Stimulated activated CD4-positive, alpha-beta T cell treated with anti-CD3 and anti-CD28 coated beads, Interleukin-4, amount 100 ng/mL, for 48 hours (primary cell): ENCODE measurements around the gene ANKRD34C.
A peak's percentile ranks its signal among the peaks of the same experiment; 100 is the strongest.

Source experiments
- DNase-seq, 2 donors: peaks; one replicate each; pipeline ENCODE4 v3.0.0-alpha.2; 2020; ENCODE audit warnings: low read depth in 2 of 2

ANKRD34C gene

DNA sequence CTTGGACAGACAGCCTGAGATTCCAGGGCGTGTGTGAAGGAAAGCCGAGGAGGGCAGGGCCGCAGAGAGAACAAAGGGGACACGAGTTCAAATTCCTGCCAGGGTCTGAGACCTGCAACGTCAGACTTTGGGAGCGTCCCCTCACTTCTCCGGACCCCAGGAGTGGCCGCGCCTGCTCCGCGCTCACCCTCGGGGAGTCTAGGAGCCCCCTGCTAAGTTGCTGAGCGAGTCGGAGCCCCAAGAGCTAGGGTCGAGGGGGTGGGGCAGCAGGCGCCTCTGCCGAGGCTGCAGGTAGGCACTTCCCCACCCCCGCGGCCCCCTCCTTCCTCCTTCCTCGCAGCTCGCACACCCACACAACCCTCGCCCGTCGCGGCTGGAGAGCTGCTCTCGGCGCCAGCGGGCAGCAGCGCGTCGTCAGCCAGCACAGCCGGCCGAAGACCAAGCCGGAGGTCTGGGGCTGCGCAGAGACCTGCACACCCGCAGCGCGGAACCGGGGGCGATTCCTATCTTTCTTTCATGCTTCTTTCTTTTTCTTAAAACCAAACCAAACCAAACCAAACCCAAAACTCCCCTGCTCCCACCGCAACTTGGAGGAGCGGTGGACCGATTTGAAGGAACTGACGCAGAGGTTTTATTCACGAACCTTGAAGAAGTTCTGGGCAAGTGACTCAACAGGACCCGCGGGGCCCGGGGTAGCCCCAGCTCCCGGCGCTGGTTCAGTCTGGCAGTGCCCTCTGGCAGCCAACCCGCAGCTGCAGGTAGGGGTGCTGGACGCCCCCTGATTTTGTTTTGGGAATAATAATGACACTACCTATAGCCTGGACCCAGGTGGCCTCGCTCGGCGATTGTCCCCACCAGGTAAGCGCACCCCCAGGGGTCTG is at the start of gene ANKRD34C:
Gene ANKRD34C, plus strand, starts transcription at position 352 of the 881 bp plus-strand sequence. CDS start 10,563 bp downstream, outside the sequence.
- DNase-seq: no peak

DNA sequence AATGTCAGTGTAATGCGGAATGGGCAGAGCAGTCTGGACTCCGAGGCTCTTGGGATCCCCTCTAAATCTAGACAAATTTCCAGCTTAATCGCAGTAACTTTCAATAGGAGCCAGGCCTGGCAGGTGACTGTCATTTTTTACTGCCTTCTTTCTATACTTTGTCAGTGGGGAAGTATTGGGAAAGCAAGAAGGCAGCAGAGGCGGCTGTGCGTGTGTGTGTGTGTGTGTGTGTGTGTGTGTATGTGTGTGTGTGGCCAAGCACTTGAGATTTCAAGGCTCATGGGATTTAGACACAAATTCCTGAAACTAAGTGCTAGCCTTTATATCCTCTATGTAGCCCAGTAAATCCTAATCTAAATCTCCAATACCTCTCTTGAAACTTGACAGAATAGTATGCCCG is 49.3 kb upstream of the ANKRD34C start:
- DNase-seq: no peak

DNA sequence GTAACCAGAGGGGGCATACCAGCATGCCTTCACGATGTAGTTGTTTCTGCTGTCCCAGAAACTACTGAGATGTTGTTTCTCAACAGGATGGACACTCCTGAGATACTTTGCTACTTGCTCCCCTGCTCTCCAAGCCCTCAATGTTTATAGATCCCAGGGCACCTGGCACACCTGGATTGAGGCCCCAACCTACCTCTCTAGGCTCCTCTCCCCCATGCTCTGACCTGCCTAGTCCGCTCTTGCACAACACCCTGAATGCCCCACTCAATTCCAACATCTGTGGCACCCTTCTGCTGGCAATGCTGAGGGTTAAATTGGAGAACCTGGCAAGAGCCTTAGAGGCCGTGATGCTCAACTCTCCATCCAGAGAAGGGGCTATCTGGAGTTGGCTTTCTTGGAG is 42.5 kb upstream of the ANKRD34C start:
- no peak for DNase-seq

DNA sequence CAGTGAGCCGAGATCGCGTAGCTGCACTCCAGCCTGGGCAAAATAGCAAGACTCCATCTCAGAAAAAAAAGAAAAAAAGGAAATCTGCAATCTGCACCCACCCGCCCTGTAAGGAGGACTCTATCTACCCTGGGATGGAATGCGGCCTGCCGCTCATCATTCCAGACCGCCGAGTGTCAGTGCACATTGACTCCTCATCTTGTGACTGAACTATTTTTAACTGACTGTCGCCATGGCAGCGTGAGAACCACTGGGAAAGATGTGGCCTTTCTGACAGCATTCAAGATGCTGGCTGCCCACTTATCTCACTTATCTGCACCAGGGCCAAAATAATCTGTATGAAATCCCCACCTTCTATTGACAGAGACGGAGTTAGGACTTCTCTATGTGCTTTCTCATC is 38.8 kb upstream of the ANKRD34C start:
- no peak for DNase-seq

DNA sequence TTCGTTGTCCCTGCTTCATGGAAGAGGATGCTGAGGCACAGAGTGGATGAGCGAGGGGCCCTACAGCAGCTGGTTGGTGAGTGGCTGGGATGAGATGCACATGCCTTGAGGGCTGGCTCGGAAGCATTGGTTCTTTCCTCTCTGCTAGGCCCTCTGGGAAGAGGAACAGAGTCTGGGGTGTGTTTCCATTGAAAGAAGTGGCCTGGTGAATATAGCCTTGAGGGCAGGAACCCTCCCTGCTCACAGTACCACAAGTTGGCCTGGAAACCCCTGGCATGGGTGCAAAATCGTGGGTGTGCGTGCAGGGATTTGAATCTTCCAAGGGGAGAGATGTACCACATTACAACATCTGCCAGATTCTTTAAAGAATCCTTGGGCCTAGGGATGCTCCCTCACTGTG is 37.6 kb upstream of the ANKRD34C start:
- no peak for DNase-seq

DNA sequence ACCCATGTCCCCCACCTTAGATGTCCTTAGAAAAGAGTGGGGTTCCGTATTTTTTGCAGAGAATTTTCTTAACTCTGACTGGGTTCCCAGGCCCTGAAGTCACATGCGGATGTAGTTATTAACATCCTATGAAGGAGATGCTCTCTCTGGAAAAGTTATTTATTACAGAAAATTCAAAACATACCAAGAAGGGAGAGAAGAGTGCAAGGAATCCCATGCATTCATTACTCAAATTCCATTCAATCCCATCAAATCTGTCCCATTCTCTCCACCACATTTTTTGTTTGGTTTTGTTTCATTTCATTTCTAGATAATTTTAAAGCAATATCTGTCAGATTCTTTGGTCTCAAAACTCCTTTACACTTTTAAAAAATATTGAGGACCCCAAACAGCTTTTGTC is 34.3 kb upstream of the ANKRD34C start:
- DNase-seq: no peak

DNA sequence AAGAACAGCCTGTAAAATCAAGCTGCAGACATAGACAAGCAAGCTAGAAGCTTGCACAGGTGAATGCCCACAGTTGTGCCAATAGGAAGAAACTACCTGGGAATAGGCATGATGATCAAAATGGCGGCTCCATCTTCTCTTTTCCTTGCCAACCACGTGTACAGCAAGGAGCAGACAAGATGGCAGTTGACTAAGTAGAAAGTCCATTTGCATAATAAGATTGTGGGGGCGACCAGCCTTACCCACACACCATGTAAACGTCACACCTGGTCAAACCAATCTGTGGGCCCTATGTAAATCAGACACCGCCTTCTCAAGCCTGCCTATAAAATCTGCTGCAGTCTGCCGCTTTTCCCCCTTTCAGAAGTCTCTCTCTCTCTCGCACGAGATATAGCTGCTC is 25.1 kb upstream of the ANKRD34C start:
- no peak for DNase-seq

DNA sequence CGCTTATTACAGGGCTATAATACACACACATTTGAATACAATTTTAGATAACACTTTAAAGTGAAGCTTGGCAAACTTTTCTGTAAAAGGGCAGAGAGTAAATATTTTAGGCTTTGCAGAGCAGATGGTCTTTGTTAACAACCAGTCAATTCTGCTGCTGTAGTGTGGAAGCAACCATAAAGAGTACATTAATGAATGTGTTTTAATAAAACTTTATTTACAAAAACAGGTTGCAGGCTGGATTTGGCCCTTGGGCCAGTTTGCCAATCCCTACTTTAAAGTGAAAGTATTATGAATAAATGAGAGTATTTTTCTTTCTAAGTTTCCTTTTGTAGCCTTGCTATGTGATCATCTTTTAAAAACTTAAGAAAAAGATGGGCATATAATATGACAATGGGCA is 20.7 kb upstream of the ANKRD34C start:
- DNase-seq: no peak

DNA sequence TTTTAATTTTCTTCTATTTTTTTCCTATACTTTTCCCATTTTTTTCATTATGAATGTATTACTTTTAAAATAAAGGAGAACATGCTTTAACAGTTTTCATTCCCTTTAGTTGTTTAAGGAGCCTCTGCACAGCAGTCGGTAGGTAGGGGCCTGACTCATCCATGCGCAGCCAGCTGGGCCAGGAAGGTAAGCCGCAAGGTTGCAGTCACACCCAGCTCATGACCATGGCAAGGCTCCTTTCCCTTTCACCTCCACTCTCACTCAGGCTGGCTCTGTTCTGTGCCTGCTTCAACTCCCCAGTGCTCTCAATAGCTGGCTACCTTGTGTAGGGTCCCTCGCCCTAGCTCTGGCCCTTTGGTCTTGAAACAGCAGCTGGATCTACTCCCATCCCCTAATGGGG is 17.4 kb upstream of the ANKRD34C start:
- no peak for DNase-seq

DNA sequence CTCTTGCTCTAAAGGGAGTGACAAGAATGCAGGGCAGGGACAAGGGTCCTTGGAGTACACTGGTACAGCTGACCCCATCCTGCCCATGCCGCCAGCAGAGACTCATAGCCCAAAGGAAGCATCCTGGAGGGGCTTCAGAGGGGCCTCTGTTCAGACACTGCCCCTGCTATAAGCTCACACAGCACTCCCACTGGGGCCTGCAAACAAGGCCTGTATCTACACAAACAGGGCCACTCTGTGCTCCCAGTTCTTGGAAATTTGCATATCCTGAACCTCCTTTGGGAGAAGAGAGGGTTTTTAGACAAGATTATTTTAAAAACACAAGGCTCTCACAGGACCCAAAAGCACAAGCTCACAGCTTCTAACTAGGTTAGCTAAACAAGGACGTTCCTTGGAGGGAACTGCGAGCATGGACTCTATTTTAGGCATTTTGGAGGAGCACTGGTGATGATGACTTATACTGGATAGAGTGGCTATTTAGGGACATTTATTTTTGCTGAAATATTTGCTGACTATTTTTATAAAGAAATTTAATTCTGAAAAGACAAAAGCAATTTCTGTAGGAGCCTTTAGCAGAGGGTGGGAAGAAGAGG is 16.4 kb upstream of the ANKRD34C start:
- no peak for DNase-seq

DNA sequence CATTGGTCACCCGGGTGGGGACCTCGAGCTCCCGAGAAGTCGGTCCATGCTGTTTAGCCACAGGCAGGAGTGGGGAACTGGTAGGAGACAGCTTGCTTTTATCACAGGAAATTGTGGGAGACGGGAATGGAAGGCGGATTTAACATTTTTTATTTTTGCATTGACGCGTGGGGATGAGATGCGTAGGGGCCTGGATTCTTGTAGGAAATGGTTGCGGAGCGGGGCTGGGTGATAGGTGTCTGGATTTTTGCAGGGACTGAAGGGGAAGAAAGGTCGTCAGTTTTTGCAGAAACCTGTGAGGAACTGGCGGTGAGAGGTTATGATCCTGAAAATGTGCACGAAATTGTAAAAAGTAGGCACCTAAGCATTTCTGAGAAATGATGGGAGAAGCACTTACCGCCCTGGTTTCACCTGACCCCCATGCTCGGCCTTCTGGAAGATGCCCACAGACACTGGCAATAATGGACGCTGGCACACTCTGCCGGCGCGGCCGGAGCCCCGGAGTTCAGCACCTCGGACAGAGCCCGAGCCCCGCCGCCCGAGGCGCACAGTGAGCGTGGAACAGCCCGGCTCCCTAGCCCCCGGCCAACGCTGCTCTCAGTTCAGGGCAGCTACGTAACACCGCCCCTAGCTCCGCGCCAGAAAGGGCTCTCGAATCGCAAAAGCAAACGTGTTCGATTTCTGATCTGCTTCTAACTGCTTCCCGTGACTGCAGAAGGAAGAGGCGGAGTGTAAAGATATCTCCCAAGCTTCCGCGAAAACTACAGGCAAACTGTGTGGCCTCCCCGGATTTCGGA is 928 bp downstream of the ANKRD34C start:
- DNase-seq: peak; percentile 14 to 37

DNA sequence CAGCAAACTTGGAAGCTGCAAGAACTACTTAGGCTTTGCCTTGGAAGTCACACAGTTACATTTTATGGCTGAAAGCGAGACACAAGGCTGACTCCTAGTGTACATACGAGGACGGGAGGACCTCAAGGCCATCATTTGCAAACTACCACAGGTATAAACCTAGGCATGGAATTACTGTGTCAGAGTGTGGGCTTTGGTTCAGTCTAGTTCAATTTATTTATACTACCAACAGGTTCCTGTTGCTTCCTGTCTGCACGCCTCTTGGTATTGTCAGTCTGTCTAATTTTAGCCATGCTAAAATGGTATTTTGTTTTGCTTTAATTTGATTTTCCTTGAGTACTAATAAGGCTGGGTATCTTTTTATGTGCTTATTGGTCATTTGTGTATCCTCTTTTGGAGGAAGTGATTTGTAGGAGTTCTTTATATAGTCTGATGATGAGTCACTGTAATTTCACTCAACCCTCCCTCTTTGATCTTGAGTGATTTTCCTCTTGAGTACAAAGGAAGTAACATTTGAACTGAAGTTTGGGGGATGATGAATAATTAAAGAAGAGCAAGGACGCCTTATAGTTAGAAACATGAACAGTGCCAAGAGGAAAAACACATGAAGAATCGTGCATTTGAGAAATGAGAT is 8.2 kb downstream of the ANKRD34C start:
- DNase-seq: no peak

DNA sequence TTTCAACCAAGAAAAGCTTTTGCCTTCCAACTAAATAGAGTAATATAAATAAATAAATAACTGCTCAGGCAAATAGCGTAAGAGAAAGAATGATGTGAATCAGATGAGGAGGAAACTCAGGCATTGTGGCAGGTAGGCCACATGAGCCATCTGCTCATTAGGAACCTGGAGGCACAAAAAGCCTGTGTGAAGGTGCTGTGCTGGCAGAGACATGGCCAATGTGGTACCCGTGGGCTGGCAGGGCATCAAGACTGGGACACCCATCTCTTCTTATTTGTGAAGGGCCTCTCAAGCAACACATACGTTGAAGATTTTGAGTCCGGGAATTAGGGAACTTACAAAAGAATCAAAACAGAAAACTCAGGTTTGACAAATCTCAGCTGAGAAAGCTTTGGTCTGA is 9.5 kb downstream of the ANKRD34C start:
- DNase-seq: no peak

DNA sequence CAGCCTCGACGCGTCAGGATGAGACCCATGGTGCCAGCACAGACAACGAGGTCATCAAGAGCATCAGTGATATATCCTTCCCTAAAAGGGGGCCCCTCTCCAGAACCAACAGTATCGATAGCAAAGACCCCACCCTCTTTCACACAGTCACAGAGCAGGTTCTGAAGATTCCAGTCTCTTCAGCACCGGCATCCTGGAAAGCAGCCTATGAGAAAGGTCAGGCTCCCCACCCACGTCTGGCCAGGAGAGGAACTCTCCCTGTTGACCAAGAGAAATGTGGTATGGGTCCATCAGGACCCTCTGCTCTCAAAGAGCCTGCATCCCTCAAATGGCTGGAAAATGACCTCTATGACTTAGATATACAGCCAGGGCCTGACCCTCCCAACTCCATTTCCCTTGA is 11.6 kb downstream of the ANKRD34C start:
- no peak for DNase-seq

DNA sequence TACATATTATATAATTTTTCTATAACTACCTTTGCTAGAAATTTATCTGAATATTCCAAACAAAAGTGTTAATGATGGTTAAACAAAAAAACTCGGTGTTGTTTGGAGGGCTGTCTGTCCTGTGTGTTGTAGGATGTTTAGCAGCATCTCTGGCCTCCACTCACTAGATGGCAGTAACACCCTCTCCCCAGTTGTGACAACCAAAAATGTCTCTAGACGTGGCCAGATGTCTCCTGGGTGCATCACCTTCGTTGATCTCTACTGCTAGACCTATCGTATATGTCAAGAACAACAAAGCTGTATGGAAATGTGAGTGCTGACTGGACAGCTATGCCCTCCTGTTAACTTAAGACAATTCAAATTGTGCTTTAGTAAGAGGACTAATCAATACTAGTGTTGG is 14.1 kb downstream of the ANKRD34C start:
- no peak for DNase-seq

DNA sequence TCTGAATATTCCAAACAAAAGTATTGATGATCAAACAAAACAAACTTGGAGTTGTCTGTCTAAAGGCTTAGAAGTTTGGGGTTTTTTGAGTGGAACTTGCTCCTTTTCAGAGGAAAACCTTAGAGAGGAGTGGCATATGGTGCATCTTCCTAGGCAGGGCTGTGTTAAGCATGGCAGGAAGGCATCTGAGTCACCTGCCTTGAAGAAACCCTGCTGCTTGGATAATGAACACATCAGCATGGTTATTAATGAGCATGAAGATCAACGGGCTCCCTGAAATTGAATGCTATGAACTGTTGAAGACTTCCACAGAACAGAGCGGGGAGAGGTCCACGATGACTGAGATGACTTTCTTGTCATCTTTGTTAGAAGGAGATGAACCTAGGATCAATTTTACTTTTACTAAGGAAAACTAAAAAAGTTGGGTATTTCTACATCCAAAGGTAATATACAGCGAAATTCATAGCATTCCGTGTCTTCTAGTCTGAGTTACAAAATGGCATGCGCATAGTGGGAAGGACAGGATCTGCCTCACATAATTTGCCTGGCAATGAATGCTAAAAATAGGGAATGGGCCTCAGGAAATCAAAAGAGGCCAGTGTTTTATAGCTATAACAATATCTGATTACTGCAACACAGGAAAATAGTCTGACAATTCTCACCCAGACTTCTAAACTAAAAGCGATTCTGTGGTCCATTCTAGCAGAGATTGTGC is 16.8 kb downstream of the ANKRD34C start:
- no peak for DNase-seq

DNA sequence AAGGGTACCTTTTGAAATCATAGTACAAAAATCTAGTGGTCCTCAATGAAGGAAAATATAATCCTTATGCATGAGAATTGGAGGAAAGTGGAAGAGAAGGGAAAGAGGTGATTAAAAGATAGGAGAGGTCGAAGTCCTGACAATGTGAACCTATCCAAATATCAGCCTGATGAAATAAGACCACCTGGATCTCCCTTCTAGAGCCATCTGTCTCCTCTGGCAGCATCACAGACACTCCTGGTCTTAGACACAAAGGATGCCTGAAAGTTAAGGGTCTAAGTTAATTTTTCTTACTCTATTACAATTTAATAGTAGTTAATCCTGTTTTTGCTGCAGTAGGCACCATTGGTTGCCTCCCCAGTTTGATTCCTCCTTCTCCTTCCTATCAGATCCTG is 17.3 kb downstream of the ANKRD34C start:
- no peak for DNase-seq

DNA sequence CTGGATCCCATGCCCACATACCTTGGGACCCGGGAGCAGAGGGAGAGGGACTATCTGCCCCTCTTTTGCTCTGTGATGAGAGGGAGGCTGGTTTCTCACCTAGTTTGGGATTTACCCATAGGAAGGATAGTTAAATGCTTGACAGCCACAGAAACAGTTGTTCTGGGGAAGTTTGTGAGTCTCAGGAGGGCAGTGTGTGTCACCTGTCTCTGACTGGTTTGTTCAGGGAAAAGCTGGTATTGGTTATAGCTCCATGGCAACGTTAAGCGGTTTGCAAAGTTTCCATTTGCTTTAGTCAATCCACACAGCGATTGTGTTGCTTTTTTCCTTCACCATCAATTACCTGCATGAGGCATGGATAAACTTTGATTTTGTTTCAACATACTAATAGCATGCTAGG is 24.7 kb downstream of the ANKRD34C start:
- no peak for DNase-seq

DNA sequence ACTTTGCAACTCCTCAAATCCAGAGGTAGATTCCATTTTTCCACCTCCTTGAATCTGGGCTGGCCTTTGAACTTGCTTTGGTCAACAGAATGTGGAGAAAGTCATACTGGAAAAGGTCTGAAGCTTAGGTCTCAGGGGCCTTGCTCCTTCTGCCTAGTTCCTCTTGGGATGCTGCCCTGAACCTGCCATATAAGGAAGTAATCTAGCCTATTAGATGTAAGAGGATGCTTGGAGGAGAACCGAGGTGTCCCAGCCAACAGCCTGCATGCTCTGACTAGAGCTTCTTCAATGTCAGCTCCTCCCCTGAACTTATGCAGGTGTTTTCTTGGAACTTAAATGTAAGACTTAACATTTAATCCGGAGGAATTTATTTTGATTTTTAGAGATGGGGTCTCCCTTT is 26.4 kb downstream of the ANKRD34C start:
- no peak for DNase-seq

DNA sequence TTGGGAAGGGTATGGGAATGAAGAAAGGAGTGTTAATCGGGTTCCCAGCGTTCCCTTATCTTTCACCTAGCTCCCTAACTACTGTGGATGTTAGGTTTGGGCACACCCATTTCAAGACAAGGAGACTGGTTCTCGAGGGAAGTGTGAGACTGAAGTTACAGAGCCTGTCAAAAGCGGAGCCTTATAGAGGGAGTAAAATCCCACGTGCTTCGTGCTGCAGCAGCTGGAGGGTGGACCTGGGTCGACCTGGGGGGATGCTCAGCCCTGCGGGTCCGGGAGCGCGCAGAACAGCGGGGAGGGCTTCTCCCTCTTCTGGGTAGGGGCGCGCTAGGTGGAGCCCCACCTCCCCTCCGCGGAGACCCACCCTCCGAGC is 28.1 kb downstream of the ANKRD34C start:
- DNase-seq: no peak
